KMS-11 (cell line): ENCODE results near the gene OR51E1.
A peak's percentile ranks its signal among the peaks of the same experiment; 100 is the strongest.

ENCODE experiments used
- H2AFZ ChIP-seq: fragments of 200-600 bp; sonication (generic); 2 replicates; pipeline ENCODE4 v1.6.1; 2016; ENCODE audit warnings: antibody characterized with exemption, mixed run types, low read depth
- H3K27ac ChIP-seq: fragments of 200-600 bp; sonication (generic); 2 replicates; pipeline ENCODE4 v1.6.1; 2016; ENCODE audit warnings: mild to moderate bottlenecking, mixed run types
- H3K27me3 ChIP-seq: fragments of 200-600 bp; sonication (generic); 2 replicates; pipeline ENCODE4 v1.6.1; 2017; ENCODE audit warnings: mild to moderate bottlenecking, low read depth, mixed run types, moderate library complexity; ENCODE audit not compliant: insufficient read depth
- H3K36me3 ChIP-seq: fragments of 200-600 bp; sonication (generic); 2 replicates; pipeline ENCODE4 v1.6.1; 2017; ENCODE audit warnings: mild to moderate bottlenecking, mixed run types; ENCODE audit not compliant: insufficient read depth
- H3K4me1 ChIP-seq: fragments of 200-600 bp; sonication (generic); 2 replicates; pipeline ENCODE4 v1.6.1; 2016; ENCODE audit warnings: mild to moderate bottlenecking, low read depth, mixed run types; ENCODE audit not compliant: poor library complexity, severe bottlenecking
- H3K4me2 ChIP-seq: fragments of 200-600 bp; sonication (generic); 2 replicates; pipeline ENCODE4 v1.7.0; 2016; ENCODE audit warnings: mild to moderate bottlenecking, mixed run types
- H3K4me3 ChIP-seq: fragments of 200-600 bp; sonication (generic); IDR thresholded peaks from 2 replicates; pipeline ENCODE4 v1.6.1; 2017; ENCODE audit warnings: low read depth, low read length, mixed read lengths; ENCODE audit not compliant: insufficient read depth
- H3K79me2 ChIP-seq: fragments of 200-600 bp; sonication (generic); 2 replicates; pipeline ENCODE4 v1.6.1; 2016; ENCODE audit warnings: low read depth, mixed run types; ENCODE audit not compliant: insufficient read depth
- H3K9ac ChIP-seq: fragments of 200-600 bp; sonication (generic); 2 replicates; pipeline ENCODE4 v1.6.1; 2016; ENCODE audit warnings: mild to moderate bottlenecking, mixed run types
- H4K20me1 ChIP-seq: fragments of 200-600 bp; sonication (generic); 2 replicates; pipeline ENCODE4 v1.6.1; 2016; ENCODE audit warnings: mild to moderate bottlenecking, mixed run types; ENCODE audit not compliant: insufficient read depth
- CTCF ChIP-seq: fragments of 200-600 bp; sonication (generic); conservative IDR thresholded peaks from 2 replicates; pipeline ENCODE4 v1.6.1; 2017; ENCODE audit warnings: low read depth, mild to moderate bottlenecking, antibody characterized with exemption, low read length, moderate library complexity, mixed read lengths

The OR51E1 gene

GRCh38 chr11:4607781-4608666 is 35.8 kb upstream of the OR51E1 start, which contains the start of gene TRIM68:
TRIM68 (minus strand) TSS chr11:4608231; CDS start chr11:4605504, 2,727 bp downstream.
- peaks cover 10% of the 10 kb centered on the region for H3K4me1 ChIP-seq
- peak within 1 kb of the TSS; percentile 85 for H2AFZ ChIP-seq
- peak within 1 kb of the TSS; percentile 69; the same call in 1 of the 2 replicates for H3K9ac ChIP-seq
- no peak for TF ChIP-seq CTCF
- no peaks in the 10 kb centered on the region for H4K20me1 ChIP-seq
- H3K79me2 ChIP-seq, result no peaks in the 10 kb centered on the region
- H3K27me3 ChIP-seq, result no peaks in the 10 kb centered on the region
- peak within 1 kb of the TSS; percentile 60; the same call in 1 of the 2 replicates for H3K27ac ChIP-seq
- no peak within 1 kb of the TSS for H3K4me3 ChIP-seq
- peak within 1 kb of the TSS; percentile 81 for H3K4me2 ChIP-seq
- H3K36me3 ChIP-seq, result no peaks in the 10 kb centered on the region

- Histone ChIP-seq H3K4me3 (no peak overlapping the region), H3K9ac (no peak overlapping the region), H3K36me3 (no peaks in the 10 kb centered on the region), H3K4me1 (peaks cover 10% of the 10 kb centered on the region), H4K20me1 (no peaks in the 10 kb centered on the region), H3K27ac (no peak overlapping the region), H3K4me2 (no peak overlapping the region), H3K79me2 (no peaks in the 10 kb centered on the region), H2AFZ (peak overlapping the region; percentile 85), H3K27me3 (no peaks in the 10 kb centered on the region)
- TF ChIP-seq CTCF, result no peak
Measured at GRCh38 chr11:4610258-4610935, 33.4 kb upstream of the OR51E1 start.

GRCh38 chr11:4611986-4612385 is 31.8 kb upstream of the OR51E1 start:
- H3K36me3 ChIP-seq, result no peaks in the 10 kb centered on the region
- no peak overlapping the region for H3K4me3 ChIP-seq
- H3K27me3 ChIP-seq, result no peaks in the 10 kb centered on the region
- TF ChIP-seq CTCF, result no peak
- no peak overlapping the region for H3K9ac ChIP-seq
- H3K79me2 ChIP-seq, result no peaks in the 10 kb centered on the region
- peaks cover 9% of the 10 kb centered on the region for H3K4me1 ChIP-seq
- no peak overlapping the region for H2AFZ ChIP-seq
- H4K20me1 ChIP-seq, result no peaks in the 10 kb centered on the region
- no peak overlapping the region for H3K27ac ChIP-seq
- no peak overlapping the region for H3K4me2 ChIP-seq

- TF ChIP-seq CTCF, result no peak
- H3K27ac ChIP-seq, result no peak overlapping the region
Measured at GRCh38 chr11:4615856-4616444, 27.8 kb upstream of the OR51E1 start.

More at GRCh38 chr11:4615856-4616444, 27.8 kb upstream of the OR51E1 start:
- H3K4me3 ChIP-seq, result no peak overlapping the region
- H4K20me1 ChIP-seq, result no peaks in the 10 kb centered on the region
- H3K4me2 ChIP-seq, result no peak overlapping the region
- no peak overlapping the region for H2AFZ ChIP-seq
- H3K9ac ChIP-seq, result no peak overlapping the region
- H3K4me1 ChIP-seq, result no peaks in the 10 kb centered on the region
- no peaks in the 10 kb centered on the region for H3K27me3 ChIP-seq
- no peaks in the 10 kb centered on the region for H3K36me3 ChIP-seq
- no peaks in the 10 kb centered on the region for H3K79me2 ChIP-seq
